GM19239 (cell line): ENCODE results near the gene NOS3.
A peak's percentile ranks its signal among the peaks of the same experiment; 100 is the strongest.

Experiments
- DNase-seq: peaks from one replicate; pipeline ENCODE4 v3.0.0; 2011; ENCODE audit warnings: low spot score; ENCODE audit not compliant: insufficient read length
- FAIRE-seq: peaks from 2 replicates; lab custom pipeline; 2011; peaks lifted over from hg19 to GRCh38; lab: Jason Lieb, UNC

Gene NOS3

DNA sequence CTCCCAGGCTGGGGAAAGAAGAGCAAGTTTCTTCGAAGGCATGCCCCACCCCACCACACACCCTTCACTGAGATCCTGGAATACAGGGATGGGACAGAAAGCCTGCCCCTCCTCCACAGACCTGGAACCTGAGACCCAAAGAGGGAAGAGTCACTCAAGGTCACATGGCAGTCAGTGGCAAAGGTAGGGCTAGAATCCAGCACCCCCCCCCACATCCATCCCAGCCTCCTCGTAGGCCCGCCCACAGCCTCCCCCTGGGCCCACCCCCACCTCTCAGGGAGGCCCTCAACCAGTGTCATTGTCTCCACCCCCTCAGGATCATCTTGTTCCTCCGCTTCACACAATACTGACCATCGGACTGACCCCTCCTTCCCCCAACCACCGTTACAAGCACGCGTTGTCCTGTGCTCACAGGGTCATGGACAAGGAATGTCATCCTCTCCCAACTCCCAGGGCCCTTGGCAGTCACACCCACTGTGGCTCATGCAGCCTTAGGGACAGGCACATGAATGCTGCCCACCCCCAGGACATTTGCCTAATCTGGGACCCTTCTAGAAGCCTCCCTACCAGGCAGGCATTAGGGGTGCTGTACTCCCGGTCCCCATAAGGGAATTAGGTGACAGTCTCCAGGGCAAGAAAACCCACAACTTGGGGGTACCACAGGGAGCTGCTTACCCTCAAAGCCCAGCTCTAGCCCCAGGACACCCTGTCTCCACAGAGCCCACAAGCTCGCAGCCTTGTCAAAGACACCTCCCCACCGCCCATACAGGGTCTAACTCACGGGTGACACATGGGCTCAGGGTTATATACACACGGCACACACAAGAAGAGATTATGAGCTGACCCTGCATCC, 14.1 kb upstream of the NOS3 start:
- FAIRE-seq (no peak), DNase-seq (no peak)

GRCh38 chr7:150977382-150978125, 13.3 kb upstream of the NOS3 start:
- no peak for FAIRE-seq

GRCh38 chr7:150978126-150978789, 12.6 kb upstream of the NOS3 start, which contains the start of gene KCNH2:
Gene KCNH2 (minus strand): TSS chr7:150978321. CDS start chr7:150977913, 408 bp downstream.
- FAIRE-seq (no peak), DNase-seq (no peak)

More at GRCh38 chr7:150977382-150978125, 13.3 kb upstream of the NOS3 start:
- DNase-seq = no peak

DNA sequence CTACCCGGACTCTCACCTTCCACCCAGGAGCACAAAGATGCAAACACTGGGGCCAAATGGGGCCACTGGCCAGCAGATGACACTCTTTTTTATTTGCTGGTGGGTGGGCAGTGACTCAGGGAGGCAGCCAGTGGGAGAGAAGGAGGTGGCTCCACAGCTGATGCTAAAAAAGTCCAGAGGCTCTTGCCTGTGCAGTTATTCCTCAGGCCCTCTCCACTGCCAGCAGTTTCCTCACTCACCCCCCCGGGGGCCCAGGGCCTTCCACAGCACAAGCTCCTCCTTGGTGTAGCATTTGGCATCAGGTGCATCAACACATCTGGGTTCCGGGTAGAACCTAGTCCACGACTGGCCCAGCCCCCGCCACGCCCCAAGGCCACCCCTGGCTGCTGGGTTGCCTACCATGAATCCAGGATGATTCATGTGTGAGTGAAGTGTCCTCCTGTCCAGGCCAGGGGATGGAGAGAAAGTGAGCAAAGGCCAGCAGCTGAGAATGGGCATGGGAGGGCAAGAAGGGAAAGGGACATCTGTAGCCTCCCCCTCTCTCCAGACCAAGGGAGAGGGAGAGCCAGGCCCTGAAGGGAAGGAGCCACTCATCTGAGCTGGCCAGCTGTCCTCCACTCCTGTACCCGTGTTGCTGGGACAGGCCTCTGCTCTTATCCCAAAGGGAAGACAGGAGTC, 11.0 kb upstream of the NOS3 start:
- no peak for DNase-seq

GRCh38 chr7:150980663-150981062, 10.2 kb upstream of the NOS3 start:
- DNase-seq (no peak), FAIRE-seq (no peak)

More for the DNA sequence above, 11.0 kb upstream of the NOS3 start:
- FAIRE-seq = no peak

GRCh38 chr7:150981644-150982043, 9.2 kb upstream of the NOS3 start:
- no peak for DNase-seq
- no peak for FAIRE-seq

GRCh38 chr7:150982351-150982750, 8.5 kb upstream of the NOS3 start:
- FAIRE-seq = no peak
- DNase-seq = no peak

GRCh38 chr7:150983893-150984368, 6.9 kb upstream of the NOS3 start:
- DNase-seq (no peak), FAIRE-seq (no peak)

GRCh38 chr7:150986099-150986512, 4.7 kb upstream of the NOS3 start:
- no peak for DNase-seq
- FAIRE-seq = peak; percentile 8

DNA sequence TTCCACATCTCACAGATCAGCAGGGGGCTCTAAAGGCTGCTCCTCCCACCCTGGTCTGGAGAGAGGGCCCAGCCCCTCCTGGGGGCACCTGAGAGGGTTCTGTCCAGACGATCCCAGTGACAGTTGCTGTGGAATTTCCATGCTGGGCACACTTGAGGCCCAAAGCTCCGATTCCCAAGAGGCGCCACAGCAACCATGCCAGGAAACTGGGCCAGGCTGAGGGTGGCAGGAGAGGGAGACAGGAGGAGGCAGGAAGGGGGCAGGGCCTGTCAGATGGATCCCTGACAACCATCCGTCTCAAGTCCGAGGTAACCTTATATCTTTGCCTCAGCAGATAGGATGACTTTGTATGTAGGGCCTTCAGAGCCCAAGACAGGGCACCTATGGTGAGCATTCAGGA, 4.3 kb upstream of the NOS3 start:
- FAIRE-seq (no peak), DNase-seq (no peak)

GRCh38 chr7:150988230-150989226, 2.3 kb upstream of the NOS3 start:
- DNase-seq (peak; percentile 75), FAIRE-seq (no peak)

GRCh38 chr7:150989456-150989855, 1.4 kb upstream of the NOS3 start:
- FAIRE-seq (no peak), DNase-seq (no peak)

DNA sequence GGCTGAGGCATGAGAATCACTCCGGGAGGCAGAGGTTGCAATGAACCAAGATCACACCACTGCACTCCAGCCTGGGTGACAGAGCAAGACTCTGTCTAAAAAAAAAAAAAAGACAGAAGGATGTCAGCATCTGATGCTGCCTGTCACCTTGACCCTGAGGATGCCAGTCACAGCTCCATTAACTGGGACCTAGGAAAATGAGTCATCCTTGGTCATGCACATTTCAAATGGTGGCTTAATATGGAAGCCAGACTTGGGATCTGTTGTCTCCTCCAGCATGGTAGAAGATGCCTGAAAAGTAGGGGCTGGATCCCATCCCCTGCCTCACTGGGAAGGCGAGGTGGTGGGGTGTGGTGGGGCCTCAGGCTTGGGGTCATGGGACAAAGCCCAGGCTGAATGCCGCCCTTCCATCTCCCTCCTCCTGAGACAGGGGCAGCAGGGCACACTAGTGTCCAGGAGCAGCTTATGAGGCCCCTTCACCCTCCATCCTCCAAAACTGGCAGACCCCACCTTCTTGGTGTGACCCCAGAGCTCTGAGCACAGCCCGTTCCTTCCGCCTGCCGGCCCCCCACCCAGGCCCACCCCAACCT, 1.3 kb downstream of the NOS3 start:
- no peak for FAIRE-seq
- DNase-seq = no peak

GRCh38 chr7:150992833-150993302, 2.1 kb downstream of the NOS3 start:
- no peak for FAIRE-seq
- no peak for DNase-seq

- DNase-seq (no peak), FAIRE-seq (no peak)
These were observed 2.7 kb downstream of the NOS3 start for GRCh38 chr7:150993511-150993910.

GRCh38 chr7:150994141-150994837, 3.5 kb downstream of the NOS3 start:
- FAIRE-seq = no peak
- DNase-seq = no peak

- no peak for DNase-seq
- FAIRE-seq = no peak
These were observed 4.2 kb downstream of the NOS3 start for GRCh38 chr7:150994838-150995510.
